GM18511 (cell line): ENCODE results near the gene RPS23.

Experiments
- ATAC-seq: cut with Tn5 transposase; IDR thresholded peaks from one replicate; pipeline ENCODE4 v1.9.1; 2021; ENCODE audit warnings: mild to moderate bottlenecking, moderate library complexity; ENCODE audit not compliant: unreplicated experiment

RPS23 gene

GRCh38 chr5:82277987-82278710 is at the start of gene RPS23:
Gene RPS23, minus strand, starts transcription at chr5:82278354. Its CDS starts 31 bp downstream, at chr5:82278323.
- peak; percentile 94 for ATAC-seq

DNA sequence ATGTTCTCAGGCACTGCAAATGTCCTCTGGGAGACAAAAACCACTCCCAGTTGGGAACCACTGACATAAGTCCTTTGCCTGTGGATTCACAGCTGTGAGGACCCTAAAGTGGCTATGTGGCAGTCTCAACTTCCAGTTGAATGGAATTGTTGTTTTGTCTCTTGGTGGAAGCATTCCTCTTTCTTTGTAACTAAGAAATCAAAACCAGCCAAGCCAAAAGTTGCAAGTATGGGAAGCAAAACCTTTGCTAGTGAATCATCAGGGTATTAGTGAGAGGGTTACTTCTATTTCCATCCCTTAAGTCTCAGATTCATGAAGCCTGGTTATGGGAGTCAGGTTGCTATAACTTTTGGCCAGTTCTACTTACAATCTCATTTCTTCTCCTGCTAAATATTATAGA is 49.8 kb upstream of the RPS23 start:
- ATAC-seq, result no peak

GRCh38 chr5:82325996-82326395 is 47.8 kb upstream of the RPS23 start:
- no peak for ATAC-seq

DNA sequence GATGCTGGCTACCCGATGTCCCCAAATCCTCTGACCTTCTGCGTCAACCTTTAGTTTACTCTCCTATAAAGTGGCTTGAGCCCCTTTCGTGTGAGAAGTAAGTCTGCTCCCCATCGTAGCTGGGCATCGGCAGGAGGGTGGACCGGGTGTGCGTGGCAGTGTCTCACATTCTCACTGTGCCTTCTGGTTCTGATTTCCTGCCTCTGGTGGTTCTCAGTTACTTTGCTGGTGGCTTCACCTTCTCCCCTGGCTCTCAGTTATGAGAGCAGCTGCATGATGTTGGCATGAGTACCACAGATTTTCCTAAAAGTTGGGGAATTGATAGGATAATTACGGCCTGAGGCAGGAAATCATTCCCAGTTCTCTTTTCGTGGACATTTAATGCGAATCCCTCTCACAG is 47.0 kb upstream of the RPS23 start:
- ATAC-seq, result no peak

GRCh38 chr5:82320966-82321365 is 42.8 kb upstream of the RPS23 start:
- ATAC-seq, result no peak

- no peak for ATAC-seq
Measured at GRCh38 chr5:82319651-82320376, 41.7 kb upstream of the RPS23 start.

- ATAC-seq, result no peak
Measured at GRCh38 chr5:82319192-82319591, 41.0 kb upstream of the RPS23 start.

- no peak for ATAC-seq
Measured at GRCh38 chr5:82314964-82315758, 37.0 kb upstream of the RPS23 start.

GRCh38 chr5:82313016-82313415 is 34.9 kb upstream of the RPS23 start:
- ATAC-seq, result no peak

DNA sequence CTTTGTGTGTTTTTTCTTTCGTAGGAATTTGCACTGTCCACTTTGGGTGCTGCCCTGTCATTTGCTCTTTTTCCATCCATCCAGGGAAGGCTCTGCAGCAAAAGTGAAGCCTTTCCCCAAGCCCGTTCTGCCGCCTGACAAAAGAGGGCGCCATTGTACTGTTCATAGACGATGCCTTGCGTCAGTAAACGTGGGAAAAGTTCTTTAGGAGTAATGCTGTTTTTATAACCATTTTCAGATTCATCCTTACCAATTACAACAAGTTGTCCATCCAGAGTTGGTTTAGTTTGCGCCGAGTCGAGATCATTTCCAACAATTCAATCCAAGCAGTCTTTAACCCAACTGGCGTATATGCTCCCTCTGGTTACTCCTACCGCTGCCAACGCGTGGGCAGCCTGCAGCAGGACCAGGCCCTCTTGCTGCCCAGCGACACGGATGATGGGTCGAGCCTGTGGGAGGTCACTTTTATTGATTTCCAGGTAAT is 34.3 kb upstream of the RPS23 start:
- no peak for ATAC-seq

DNA sequence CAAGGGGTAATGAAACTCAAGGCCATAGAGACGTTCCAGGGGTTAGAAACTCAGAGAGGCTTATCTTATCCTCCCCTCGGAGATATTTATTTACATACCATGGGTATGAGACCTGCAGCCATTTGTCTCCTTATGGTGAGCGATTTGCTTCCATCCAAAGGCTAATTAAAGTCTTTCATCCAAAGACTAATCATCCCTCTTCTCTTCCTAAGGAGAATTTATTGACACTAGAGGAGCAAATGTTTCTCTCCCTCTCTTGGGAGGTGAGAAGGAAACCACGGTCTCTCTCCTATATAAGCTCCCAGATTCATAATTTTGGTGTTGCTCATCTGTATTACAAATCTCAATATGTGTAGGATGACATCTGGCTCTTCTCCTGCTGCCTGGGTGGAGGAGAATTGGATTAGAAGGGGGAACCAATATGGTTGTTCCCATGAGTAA is 31.0 kb upstream of the RPS23 start:
- no peak for ATAC-seq

- ATAC-seq, result no peak
Measured at GRCh38 chr5:82308416-82308815, 30.3 kb upstream of the RPS23 start.

DNA sequence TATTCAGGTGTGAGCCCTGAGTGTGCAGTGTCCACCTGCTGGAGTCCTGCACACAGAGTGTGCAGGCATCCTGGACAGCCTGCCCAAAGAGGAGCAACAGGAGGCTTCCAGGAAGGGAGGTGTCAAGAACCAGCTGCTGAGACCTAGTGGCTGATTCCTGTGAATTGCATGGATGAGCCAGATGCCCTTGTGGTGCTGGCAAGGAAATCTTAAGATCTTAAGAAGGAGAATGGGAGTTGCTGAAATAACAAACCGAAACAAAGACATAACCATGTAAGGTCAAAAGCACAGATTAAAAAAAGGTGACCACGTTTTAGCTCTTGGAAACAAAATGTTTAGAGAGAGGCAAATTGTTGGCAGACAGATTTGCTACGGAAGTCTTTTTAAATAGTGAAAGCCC is 29.3 kb upstream of the RPS23 start:
- ATAC-seq, result no peak

DNA sequence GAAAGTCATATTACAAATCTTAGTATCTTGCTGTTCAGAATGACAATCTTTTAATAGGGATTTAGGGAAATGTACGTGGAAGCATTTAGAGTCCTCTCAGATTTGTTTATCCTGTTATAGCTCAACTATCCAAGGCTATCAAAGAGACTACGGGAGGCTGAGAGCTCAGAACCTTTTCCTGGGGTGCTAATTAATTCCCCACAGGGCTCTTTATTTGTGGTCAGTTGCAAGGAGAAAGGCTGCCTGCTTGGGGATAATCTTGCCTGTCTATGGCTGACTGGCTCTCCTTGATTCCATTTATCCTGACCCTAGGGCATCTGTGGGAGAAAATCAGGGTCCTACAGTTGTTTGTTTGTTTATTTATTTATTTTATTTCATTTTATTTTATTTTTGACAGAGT is 28.0 kb upstream of the RPS23 start:
- no peak for ATAC-seq

- ATAC-seq, result no peak
Measured at GRCh38 chr5:82301190-82301589, 23.0 kb upstream of the RPS23 start.

DNA sequence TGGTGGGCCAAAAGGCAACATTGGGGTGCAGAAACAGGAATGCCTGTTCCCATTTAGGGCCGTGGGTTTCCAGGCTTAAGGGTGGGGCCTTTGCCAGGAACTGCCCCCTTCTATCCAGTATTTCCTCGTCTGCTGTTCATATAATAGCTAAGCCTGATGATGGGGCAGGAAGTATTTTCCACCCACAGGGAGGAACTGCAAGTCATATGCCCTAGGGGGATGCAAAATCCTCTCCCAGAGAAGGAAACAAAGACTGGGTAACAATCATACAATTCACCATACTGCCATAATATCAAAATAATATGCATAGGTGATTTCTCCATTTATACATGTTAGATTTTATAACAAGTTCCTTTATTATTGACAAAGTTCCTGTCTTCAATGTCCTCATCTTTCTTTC is 20.5 kb upstream of the RPS23 start:
- no peak for ATAC-seq

- ATAC-seq, result no peak
Measured at GRCh38 chr5:82297711-82298110, 19.6 kb upstream of the RPS23 start.

DNA sequence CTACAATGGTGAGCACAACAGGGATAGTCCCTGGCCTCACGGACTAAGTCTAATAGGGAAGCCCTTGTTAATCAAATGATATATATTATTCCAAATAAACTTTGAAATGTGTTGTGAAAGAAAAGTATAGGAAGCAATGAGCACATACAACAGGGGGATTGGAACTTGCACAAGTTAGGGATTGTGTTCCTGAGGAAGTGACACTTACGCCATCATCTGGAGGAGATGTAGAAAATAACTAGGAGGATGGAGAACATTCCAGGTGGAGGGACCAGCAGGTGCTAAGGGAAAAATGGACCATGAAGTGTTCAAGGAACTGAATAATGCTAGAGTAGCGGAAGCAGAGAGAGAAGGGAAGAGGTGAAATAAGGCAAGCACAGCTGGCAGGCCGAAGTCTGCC is 18.8 kb upstream of the RPS23 start:
- no peak for ATAC-seq

DNA sequence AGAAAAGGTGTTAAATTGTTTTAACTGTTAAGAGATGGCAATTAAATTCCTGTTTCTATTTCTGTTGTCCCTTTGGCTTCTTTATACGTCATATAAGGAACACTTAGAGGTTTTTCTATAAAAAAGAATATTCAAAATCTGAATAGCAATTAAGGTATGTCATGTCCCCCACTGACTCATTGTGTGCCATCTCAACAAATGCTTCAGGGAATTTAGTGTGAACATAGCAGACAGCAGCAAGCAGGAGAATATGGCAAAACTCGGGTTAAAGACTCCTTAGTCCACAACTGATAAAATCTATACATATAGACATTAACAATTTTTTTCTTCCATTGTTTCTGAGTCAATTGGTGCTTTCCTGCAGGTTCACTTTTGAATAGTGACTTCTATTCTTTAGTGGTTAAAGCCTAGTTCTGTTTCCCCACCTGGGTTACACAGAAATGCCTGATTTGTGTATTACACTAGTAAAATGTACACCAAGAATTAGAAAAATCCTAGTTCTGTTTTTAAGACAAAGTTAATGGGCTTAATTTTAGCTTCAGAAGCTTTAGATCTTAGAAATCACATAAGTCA is 17.9 kb upstream of the RPS23 start:
- ATAC-seq, result no peak

DNA sequence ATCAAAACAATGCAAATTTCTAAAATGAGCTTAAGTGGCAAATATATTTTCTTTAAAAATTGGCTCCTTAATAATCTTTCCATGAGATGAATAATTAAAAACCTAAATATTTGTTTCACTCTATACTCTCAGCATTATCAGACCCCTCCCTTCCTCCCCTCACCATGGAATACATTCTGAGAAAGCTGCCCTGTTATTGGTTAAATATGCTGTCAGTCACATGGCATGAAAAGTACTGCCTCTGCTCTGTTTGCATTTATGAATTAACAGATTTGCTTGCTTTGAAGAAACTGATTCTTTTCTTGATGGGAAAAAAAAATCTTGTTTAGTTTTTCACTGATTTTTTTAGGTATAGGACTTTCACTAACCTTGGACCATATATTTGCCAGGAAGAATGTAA is 17.0 kb upstream of the RPS23 start:
- ATAC-seq, result no peak

DNA sequence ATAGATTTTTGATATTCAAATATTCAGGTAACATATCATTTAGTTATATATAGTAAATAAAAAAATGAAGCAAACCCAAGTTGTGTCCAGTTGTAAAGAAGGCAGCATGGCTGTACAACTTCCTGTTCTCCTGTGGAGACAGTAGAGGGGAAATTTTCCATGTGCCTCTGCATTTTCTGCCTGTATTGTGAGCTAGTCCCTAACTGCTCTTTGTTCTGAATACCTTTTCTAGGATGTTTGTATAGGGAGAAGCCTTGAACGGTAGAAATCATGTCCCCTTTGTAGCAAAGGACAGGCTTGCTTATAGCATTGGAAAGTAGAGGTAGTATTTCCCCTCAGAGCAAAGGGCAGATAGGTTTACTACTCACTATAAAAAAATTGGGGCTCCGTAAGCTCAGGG is 13.3 kb upstream of the RPS23 start:
- no peak for ATAC-seq
